OCI-LY1 (cell line): ENCODE data around the gene ZNF827.

Source experiments
- H2AFZ ChIP-seq: fragments of 200-600 bp; sonication (generic), shearing (Covaris generic); 2 replicates; pipeline ENCODE4 v1.6.0; 2014; ENCODE audit warnings: antibody characterized with exemption, mild to moderate bottlenecking, low read length
- H3F3A ChIP-seq: fragments of 200-600 bp; sonication (generic), shearing (Covaris generic); 2 replicates; pipeline ENCODE4 v1.6.0; 2014; ENCODE audit warnings: mild to moderate bottlenecking, antibody characterized with exemption, low read length, moderate library complexity; ENCODE audit not compliant: insufficient read depth
- H3K27ac ChIP-seq: fragments of 200-600 bp; sonication (generic); 2 replicates; pipeline ENCODE4 v1.5.1; 2014; ENCODE audit warnings: low read length, mixed run types, mild to moderate bottlenecking, low read depth; ENCODE audit not compliant: poor library complexity, severe bottlenecking
- H3K27me3 ChIP-seq: fragments of 200-600 bp; sonication (generic); 2 replicates; pipeline ENCODE4 v1.6.0; 2014; ENCODE audit warnings: antibody characterized with exemption, mild to moderate bottlenecking, low read length, moderate library complexity; ENCODE audit not compliant: insufficient read depth
- H3K36me3 ChIP-seq: fragments of 200-600 bp; sonication (generic); 2 replicates; pipeline ENCODE4 v1.6.1; 2014; ENCODE audit warnings: mild to moderate bottlenecking, antibody characterized with exemption, low read length, moderate library complexity, mixed read lengths; ENCODE audit not compliant: insufficient read depth
- H3K4me1 ChIP-seq: fragments of 200-600 bp; sonication (generic); 2 replicates; pipeline ENCODE4 v1.5.1; 2014; ENCODE audit warnings: mild to moderate bottlenecking, low read length, moderate library complexity; ENCODE audit not compliant: insufficient read depth, severe bottlenecking
- H3K4me2 ChIP-seq: fragments of 200-600 bp; sonication (generic), shearing (Covaris generic); 2 replicates; pipeline ENCODE4 v1.6.1; 2014; ENCODE audit warnings: low read length
- H3K4me3 ChIP-seq: fragments of 200-600 bp; sonication (generic); 2 replicates; pipeline ENCODE4 v1.5.1; 2014; ENCODE audit warnings: low read length, low read depth, mild to moderate bottlenecking, mixed read lengths; ENCODE audit not compliant: poor library complexity, severe bottlenecking
- H3K79me2 ChIP-seq: fragments of 200-600 bp; shearing (Covaris generic); 2 replicates; pipeline ENCODE4 v1.6.1; 2016; ENCODE audit warnings: mixed run types, low read length, mixed read lengths; ENCODE audit not compliant: insufficient read depth
- H3K9ac ChIP-seq: fragments of 200-600 bp; sonication (generic), shearing (Covaris generic); 2 replicates; pipeline ENCODE4 v1.6.1; 2014; ENCODE audit warnings: mild to moderate bottlenecking, low read length, mixed read lengths
- H3K9me2 ChIP-seq: fragments of 200-600 bp; sonication (generic), shearing (Covaris generic); 2 replicates; pipeline ENCODE4 v1.6.1; 2014; ENCODE audit warnings: low read depth, mild to moderate bottlenecking, low read length, mixed read lengths
- H3K9me3 ChIP-seq: fragments of 200-600 bp; shearing (Covaris generic); 2 replicates; pipeline ENCODE4 v1.6.1; 2014; ENCODE audit warnings: low read length, mixed read lengths
- H4K20me1 ChIP-seq: fragments of 200-600 bp; sonication (generic), shearing (Covaris generic); 2 replicates; pipeline ENCODE4 v1.6.0; 2016; ENCODE audit warnings: mild to moderate bottlenecking, low read length; ENCODE audit not compliant: insufficient read depth
- CTCF ChIP-seq: fragments of 200-600 bp; sonication (generic), shearing (Covaris generic); IDR thresholded peaks from 2 replicates; pipeline ENCODE4 v1.5.1; 2017; ENCODE audit warnings: mild to moderate bottlenecking, antibody characterized with exemption, low read length, moderate library complexity, mixed read lengths
- EZH2 ChIP-seq: fragments of 200-600 bp; sonication (generic), shearing (Covaris generic); IDR thresholded peaks from 2 replicates; pipeline ENCODE4 v1.8.0; 2017; ENCODE audit warnings: borderline replicate concordance, mixed run types, mild to moderate bottlenecking, antibody characterized with exemption, low read length, moderate library complexity, mixed read lengths

Gene ZNF827

GRCh38 chr4:145938618-145939440 is at the start of gene ZNF827:
TSS of gene ZNF827 (minus strand) at chr4:145938823. CDS start at chr4:145938407, 416 bp downstream.
- no peaks in the 10 kb centered on the region for H3K36me3 ChIP-seq
- H3K79me2 ChIP-seq = peaks cover 20% of the 10 kb centered on the region
- H3K4me3 ChIP-seq = peak within 1 kb of the TSS; percentile 88
- peaks cover 32% of the 10 kb centered on the region for H3K4me1 ChIP-seq
- no peak within 1 kb of the TSS for H2AFZ ChIP-seq
- H3K27me3 ChIP-seq = no peaks in the 10 kb centered on the region
- peak within 1 kb of the TSS; percentile 74 for H3K27ac ChIP-seq
- peak within 1 kb of the TSS; percentile 93 for H3K9ac ChIP-seq
- TF ChIP-seq EZH2 (no peak), CTCF (no peak)
- no peaks in the 10 kb centered on the region for H3F3A ChIP-seq
- H4K20me1 ChIP-seq = no peaks in the 10 kb centered on the region
- no peaks in the 10 kb centered on the region for H3K9me3 ChIP-seq
- peak within 1 kb of the TSS; percentile 88 for H3K4me2 ChIP-seq
- H3K9me2 ChIP-seq = no peaks in the 10 kb centered on the region

- no peak overlapping the region for H3K27ac ChIP-seq
- no peak overlapping the region for H2AFZ ChIP-seq
- H3K79me2 ChIP-seq = no peaks in the 10 kb centered on the region
- no peaks in the 10 kb centered on the region for H3K4me1 ChIP-seq
- no peaks in the 10 kb centered on the region for H3K9me3 ChIP-seq
- TF ChIP-seq EZH2 (no peak), CTCF (no peak)
- no peak overlapping the region for H3K4me3 ChIP-seq
- no peaks in the 10 kb centered on the region for H3F3A ChIP-seq
- H4K20me1 ChIP-seq = no peaks in the 10 kb centered on the region
- no peak overlapping the region for H3K4me2 ChIP-seq
- H3K27me3 ChIP-seq = no peaks in the 10 kb centered on the region
- no peak overlapping the region for H3K9ac ChIP-seq
- no peaks in the 10 kb centered on the region for H3K9me2 ChIP-seq
- no peaks in the 10 kb centered on the region for H3K36me3 ChIP-seq
Observed at GRCh38 chr4:145984563-145984962, 45.9 kb upstream of the ZNF827 start.

DNA sequence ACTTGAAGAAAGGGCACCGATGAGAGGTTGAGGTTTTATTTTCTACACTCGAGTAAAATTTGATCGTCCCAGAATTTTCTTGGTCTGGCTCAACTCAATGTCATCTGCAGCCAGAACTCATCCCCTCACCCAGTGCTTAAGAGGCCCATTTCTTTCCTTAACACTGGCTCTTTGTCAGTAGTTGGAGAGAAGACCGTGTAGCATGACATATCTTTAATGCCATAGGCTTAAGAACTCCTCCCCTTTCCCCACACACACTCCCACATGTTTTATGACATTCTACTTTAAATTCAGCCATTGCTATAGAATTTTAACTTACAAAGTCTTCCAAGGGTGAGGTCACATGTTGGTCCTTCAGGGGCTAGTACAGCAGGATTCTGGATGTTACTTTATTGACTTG is 44.2 kb upstream of the ZNF827 start:
- Histone ChIP-seq H2AFZ (no peak overlapping the region), H3F3A (no peaks in the 10 kb centered on the region), H3K4me2 (no peak overlapping the region), H3K27ac (no peak overlapping the region), H3K4me3 (no peak overlapping the region), H3K79me2 (no peaks in the 10 kb centered on the region), H3K36me3 (no peaks in the 10 kb centered on the region), H3K27me3 (no peaks in the 10 kb centered on the region), H3K9me2 (no peaks in the 10 kb centered on the region), H4K20me1 (no peaks in the 10 kb centered on the region), H3K9ac (no peak overlapping the region), H3K9me3 (no peaks in the 10 kb centered on the region), H3K4me1 (no peaks in the 10 kb centered on the region)
- TF ChIP-seq CTCF (no peak), EZH2 (no peak)
